Camera-type eye (tissue), 1 donor: ENCODE results near the gene MFSD1. TPM values are rescaled to one million over a fixed set of nuclear protein-coding genes. Genes with fewer than 3 reads are reported as not detected.

Source experiments
- total RNA-seq: library from RNA; depleted of rRNA; stranded (reverse); fragments of >200 nt; gene quantifications from one replicate; pipeline ENCODE4 v1.2.3, GENCODE V29; 2014

Gene MFSD1, protein sequence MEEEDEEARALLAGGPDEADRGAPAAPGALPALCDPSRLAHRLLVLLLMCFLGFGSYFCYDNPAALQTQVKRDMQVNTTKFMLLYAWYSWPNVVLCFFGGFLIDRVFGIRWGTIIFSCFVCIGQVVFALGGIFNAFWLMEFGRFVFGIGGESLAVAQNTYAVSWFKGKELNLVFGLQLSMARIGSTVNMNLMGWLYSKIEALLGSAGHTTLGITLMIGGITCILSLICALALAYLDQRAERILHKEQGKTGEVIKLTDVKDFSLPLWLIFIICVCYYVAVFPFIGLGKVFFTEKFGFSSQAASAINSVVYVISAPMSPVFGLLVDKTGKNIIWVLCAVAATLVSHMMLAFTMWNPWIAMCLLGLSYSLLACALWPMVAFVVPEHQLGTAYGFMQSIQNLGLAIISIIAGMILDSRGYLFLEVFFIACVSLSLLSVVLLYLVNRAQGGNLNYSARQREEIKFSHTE
- 67.1 TPM for total RNA-seq

GRCh38 chr3:158801696-158802408, at the start of gene MFSD1:
MFSD1 (plus strand) TSS chr3:158802054; CDS start chr3:158802153, 99 bp downstream.

Other genes starting within 250 kb of the MFSD1 start
- 20.2 TPM for gene MLF1, start 230.9 kb upstream of the MFSD1 start, total RNA-seq
- gene GFM1, start 157.5 kb upstream of the MFSD1 start, total RNA-seq = 88.7 TPM
- 14.3 TPM for gene LXN, start 129.4 kb upstream of the MFSD1 start, total RNA-seq
- gene RARRES1, start 69.6 kb upstream of the MFSD1 start, total RNA-seq = 11.8 TPM